NCI-H2107 (cell line): ENCODE data around the gene SERPINH1.
"Not testable (repeated sequence)": the region's sequence is repeated elsewhere in the genome, so short reads cannot be mapped to it uniquely, and the experiment has no call there.

Experiments used
- DNase-seq: peaks from one replicate; lab custom pipeline; 2025; lab: John Stamatoyannopoulos, UW

Gene SERPINH1

DNA sequence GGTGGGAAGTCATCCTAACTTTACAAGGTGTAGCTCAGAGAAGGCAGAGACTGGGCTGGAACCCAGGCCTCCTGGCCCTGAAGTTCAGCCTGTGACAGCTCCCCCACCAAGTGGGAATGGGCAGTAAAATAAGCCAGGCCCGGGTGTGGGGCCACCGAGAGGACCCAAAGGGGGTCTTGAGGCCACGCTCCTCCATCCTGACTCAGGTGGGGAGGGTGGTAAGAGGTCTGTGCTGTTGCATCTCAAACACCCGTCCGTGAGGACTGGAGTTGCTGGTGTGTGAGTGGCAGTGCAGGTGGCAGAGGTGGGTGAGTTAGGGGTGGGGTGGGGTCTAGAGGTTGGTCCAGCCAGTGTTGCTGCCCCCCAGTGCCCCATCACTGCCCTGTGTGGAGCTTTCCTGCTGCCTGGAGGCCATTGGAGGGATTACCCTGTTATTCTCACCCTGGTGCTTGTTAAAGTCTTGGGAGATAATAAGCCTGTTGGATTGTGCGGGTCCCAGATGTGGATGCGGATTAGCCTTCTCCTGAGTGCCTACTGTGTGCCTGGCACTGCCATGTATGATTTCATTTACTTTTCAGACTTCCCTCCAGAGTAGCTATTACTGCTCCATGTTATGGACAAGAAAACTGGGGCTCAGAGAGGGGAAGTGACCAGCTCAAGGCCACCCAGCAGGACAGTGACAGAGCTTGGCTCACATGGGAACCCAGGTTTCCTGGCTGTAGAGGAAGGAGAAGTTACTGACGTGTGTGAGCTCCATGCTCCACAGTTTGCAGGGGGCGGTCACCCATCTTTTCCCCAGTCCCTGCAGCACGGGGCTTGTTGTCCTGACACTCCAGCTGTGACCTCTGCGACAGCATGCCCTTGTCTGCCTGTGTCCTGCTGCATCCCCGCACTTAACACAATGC lies 12.9 kb downstream of the SERPINH1 start:
- no peak for DNase-seq

DNA sequence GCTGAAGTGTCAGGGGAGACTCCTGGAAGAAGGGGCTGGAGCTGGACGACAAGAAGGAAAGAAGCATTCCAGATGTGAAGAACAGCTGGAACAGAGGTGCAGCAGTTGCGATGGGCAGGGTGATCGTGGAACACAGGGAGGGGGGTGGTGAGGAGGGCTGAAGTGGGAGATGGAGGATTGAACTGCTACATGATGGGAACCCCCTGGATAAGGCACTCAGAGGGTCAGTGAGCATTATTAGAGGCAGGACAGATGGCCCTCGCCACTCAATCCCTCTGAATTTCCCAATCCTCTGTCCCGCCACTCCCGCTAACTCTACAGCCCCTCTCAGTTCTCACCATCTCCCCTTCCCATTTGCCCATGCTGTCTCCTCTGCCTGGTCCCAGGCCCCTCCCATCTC lies 14.0 kb downstream of the SERPINH1 start:
- DNase-seq: no peak

- no peak for DNase-seq
These were observed 14.5 kb downstream of the SERPINH1 start for GRCh38 chr11:75576499-75576918.

GRCh38 chr11:75577207-75577606 lies 15.2 kb downstream of the SERPINH1 start:
- DNase-seq: no peak

GRCh38 chr11:75578977-75579376 lies 16.9 kb downstream of the SERPINH1 start:
- no peak for DNase-seq

DNA sequence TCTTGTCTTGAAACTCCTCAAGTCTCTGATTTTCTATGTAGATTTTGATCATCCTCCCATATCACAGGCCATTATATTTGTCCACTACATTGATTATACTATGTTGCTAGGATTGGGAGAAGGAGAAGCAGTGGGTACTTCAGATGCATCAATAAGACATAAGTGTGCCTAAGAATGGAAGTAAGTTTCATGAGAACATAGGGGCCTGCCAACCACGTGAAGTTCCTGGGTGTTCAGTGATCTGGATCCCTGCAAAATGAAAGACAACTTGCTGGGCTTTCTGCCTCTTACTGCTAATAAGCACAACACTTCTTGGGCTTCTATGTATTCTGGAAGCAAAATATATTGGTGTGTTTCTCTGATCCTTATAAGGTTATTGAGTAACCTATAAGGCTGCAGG lies 17.8 kb downstream of the SERPINH1 start:
- no peak for DNase-seq

GRCh38 chr11:75582506-75582894 lies 20.4 kb downstream of the SERPINH1 start:
- no peak for DNase-seq

- DNase-seq: peak; percentile 33
These were observed 21.1 kb downstream of the SERPINH1 start for GRCh38 chr11:75582895-75583717.

- no peak for DNase-seq
These were observed 21.9 kb downstream of the SERPINH1 start for GRCh38 chr11:75583718-75584658.

DNA sequence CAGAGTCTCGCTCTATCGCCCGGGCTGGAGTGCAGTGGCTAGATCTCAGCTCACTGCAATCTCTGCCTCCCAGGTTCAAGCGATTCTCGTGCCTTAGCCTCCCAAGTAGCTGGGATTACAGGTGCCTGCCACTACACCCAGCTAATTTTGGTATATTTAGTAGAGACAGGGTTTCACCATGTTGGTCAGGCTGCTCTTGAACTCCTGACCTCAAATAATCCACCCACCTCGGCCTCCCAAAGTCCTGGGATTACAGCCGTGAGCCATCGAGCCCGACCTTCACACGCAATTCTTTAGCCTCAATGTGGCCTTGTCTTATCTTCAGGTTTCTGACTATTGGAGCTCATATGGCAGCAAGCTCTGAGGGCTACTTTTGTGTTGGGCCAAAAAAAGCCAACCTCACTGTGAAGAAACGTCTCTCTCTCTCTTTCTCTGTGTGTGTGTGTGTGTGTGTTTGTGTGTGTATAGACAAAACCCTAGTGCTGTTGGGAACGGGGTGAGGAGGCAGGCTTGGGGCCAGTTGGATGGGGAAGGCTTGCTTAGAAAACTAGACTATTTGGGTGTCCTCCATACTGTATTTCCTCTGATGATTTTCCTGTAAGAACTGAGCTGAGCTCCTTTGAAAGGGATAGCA lies 22.7 kb downstream of the SERPINH1 start:
- not testable (repeated sequence) for DNase-seq

- no peak for DNase-seq
These were observed 23.2 kb downstream of the SERPINH1 start for GRCh38 chr11:75585293-75585670.

GRCh38 chr11:75586395-75586794 lies 24.3 kb downstream of the SERPINH1 start:
- no peak for DNase-seq

DNA sequence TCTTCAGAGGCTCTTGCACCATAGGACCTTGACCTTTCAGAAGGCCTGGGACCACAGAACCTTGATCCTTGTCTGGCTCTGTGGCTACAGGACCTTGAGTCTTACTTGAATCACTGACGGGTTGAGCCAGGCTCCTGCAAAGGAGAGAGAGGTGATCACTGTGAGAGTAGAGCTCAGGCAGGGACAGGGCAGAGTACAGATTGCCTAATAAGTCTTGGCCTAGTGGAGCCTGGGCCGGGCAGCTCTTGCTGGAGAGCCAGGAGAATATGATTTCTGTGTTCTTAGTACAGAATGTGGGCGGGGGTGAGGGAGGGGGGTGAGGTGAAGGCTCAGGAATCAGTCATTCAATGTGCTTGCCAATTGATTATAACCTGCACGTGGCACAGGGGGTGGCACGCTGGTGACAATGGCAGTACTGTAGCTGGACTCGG lies 26.0 kb downstream of the SERPINH1 start:
- DNase-seq: no peak

GRCh38 chr11:75589051-75589450 lies 27.0 kb downstream of the SERPINH1 start:
- DNase-seq: no peak

GRCh38 chr11:75589933-75590332 lies 27.9 kb downstream of the SERPINH1 start:
- DNase-seq: no peak

DNA sequence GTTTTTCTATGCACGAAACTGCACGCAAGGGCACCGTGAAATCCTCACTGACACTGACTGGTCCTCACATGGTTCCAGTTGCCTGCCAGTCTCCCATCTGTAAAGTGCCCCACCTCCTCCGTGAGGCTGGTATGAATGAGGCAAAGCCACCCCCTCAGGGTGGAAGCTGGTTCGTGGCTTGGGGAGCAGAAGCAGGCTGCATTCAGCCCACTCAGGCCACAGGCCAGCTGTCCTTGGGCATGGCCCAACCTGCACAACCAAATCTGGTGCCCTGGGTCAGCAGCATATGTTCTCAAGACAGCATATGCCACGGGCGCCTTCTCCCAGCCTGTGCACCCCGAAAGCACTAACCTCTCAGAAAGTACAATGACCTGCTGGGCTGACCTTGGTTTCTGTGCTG lies 29.3 kb downstream of the SERPINH1 start:
- DNase-seq: no peak

- DNase-seq: no peak
These were observed 29.9 kb downstream of the SERPINH1 start for GRCh38 chr11:75591966-75592365.

DNA sequence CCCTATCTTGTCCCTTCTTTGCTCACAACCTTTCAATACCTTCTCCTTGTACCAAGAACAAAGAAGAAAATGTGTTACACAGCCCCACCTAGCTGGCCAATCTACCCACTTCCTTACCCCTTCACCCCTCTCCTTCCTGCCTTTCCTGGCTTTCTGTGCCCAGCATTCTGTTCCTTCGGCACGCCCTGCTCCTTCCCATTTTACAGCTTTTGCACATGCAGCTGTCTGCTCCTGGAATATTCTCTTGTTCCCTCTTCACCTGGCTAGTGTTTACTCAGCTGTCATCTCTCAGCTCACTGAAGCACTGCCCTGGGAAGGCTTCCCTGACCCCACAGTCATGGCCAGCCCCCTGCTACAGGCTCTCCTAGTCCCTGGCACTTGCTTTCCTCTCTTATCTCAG lies 30.7 kb downstream of the SERPINH1 start:
- no peak for DNase-seq

DNA sequence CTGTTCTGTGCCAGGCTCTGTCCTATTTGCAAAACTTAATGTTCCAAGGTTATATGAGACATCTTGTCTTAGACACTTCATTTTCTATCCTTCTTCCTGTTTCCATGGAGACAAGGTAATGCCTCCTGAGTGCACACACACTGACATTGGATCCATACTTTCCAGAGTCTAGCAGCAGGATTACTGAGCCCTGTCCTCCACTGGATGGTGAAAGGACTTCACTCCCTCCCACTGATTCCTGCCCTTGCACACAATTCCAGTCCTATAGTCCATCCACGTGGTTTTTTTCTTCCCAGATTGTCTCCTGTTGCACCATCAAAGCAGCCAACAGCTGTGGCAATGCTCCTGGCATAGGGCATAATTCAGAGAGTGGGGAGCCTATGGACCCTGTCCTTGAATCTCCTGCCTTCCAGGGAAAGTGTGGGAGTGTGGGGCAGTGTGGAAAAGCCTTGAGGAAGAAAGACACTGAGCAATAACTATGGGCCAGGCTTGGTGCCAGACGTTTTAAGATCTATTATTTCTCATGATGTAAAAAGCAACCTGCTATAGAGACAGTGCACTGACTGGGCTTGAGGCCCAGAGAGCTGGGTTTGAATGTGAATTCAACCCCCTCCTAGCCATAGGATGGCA lies 31.3 kb downstream of the SERPINH1 start:
- DNase-seq: no peak

- DNase-seq: no peak
These were observed 32.2 kb downstream of the SERPINH1 start for GRCh38 chr11:75594211-75594610.

DNA sequence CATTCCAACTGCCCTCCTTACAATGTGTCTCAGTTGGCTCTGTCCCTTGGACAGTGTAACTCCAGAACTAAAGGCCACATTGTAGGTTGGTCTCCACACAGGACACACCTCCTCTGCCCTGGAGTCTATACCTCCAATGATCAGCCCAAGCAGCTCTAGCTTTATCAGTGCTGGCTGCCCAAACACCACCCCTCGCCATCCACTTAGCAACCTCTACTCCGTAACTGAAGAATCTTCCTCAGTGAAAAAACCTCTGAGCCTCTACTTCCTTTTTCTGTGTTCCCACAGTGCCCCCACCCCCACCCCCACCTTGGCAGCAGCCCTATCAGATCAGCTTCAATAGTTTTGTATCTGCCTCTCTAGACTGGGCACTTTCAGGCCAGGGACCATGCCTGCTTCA lies 33.4 kb downstream of the SERPINH1 start:
- DNase-seq: no peak
